DND-41 (cell line): Measurements from ENCODE around the gene C6orf47.

Source experiments
- ATAC-seq: fragments of 200-7000 bp; cut with Tn5 transposase; 3 replicates; pipeline ENCODE4 v1.9.1; 2021; ENCODE audit warnings: low read depth; ENCODE audit not compliant: insufficient read depth
- DNase-seq: peaks from one replicate; pipeline ENCODE4 v3.0.0-alpha.2; 2020
- H2AFZ ChIP-seq: 2 replicates; pipeline ENCODE4 v1.6.0; 2012; ENCODE audit warnings: low read depth, low read length
- H3K27ac ChIP-seq: 2 replicates; pipeline ENCODE4 v1.5.1; 2012; ENCODE audit warnings: low read length, inconsistent platforms
- H3K27me3 ChIP-seq: fragments of 200-600 bp; sonication (generic); 2 replicates; pipeline ENCODE4 v1.6.0; 2012; ENCODE audit warnings: low read length, mild to moderate bottlenecking, inconsistent platforms; ENCODE audit not compliant: insufficient read depth, poor library complexity
- H3K36me3 ChIP-seq: 2 replicates; pipeline ENCODE4 v1.5.1; 2012; ENCODE audit warnings: low read length, inconsistent platforms; ENCODE audit not compliant: insufficient read depth
- H3K4me1 ChIP-seq: 2 replicates; pipeline ENCODE4 v1.5.1; 2012; ENCODE audit warnings: mild to moderate bottlenecking, low read length; ENCODE audit not compliant: insufficient read depth
- H3K4me2 ChIP-seq: 2 replicates; pipeline ENCODE4 v1.6.0; 2012; ENCODE audit warnings: mild to moderate bottlenecking, moderate library complexity, low read length, inconsistent platforms; ENCODE audit not compliant: insufficient read depth
- H3K4me3 ChIP-seq, 2 experiments: fragments of 200-600 bp in 1 of 2; shearing (Covaris generic) in 1 of 2; 2 replicates each; pipeline ENCODE4 v1.5.1; 2012 to 2016; ENCODE audit warnings: inconsistent platforms in 2 of 2, low read length in 2 of 2, mild to moderate bottlenecking in 2 of 2, low read depth in 1 of 2, moderate library complexity in 1 of 2
- H3K79me2 ChIP-seq: 2 replicates; pipeline ENCODE4 v1.6.0; 2012; ENCODE audit warnings: low read length, inconsistent platforms; ENCODE audit not compliant: insufficient read depth
- H3K9ac ChIP-seq: 2 replicates; pipeline ENCODE4 v1.6.0; 2012; ENCODE audit warnings: low read depth, mild to moderate bottlenecking, inconsistent platforms, low read length, moderate library complexity
- H3K9me3 ChIP-seq: 2 replicates; pipeline ENCODE4 v1.5.1; 2012; ENCODE audit warnings: low read length, moderate library complexity, mild to moderate bottlenecking, inconsistent platforms; ENCODE audit not compliant: insufficient read depth, severe bottlenecking
- H4K20me1 ChIP-seq: 2 replicates; pipeline ENCODE4 v1.6.0; 2012; ENCODE audit warnings: low read length; ENCODE audit not compliant: insufficient read depth
- CTCF ChIP-seq: IDR thresholded peaks from 2 replicates; pipeline ENCODE4 v1.5.1; 2012; ENCODE audit warnings: borderline replicate concordance, low read length, moderate library complexity, mild to moderate bottlenecking; ENCODE audit not compliant: poor library complexity, severe bottlenecking; ENCODE audit errors: extremely low read depth
- EZH2 ChIP-seq: IDR thresholded peaks from 3 replicates; pipeline ENCODE4 v1.6.1; 2012; ENCODE audit warnings: borderline replicate concordance, low read depth, mild to moderate bottlenecking, moderate library complexity, low read length, inconsistent platforms; ENCODE audit not compliant: severe bottlenecking

The C6orf47 gene

DNA sequence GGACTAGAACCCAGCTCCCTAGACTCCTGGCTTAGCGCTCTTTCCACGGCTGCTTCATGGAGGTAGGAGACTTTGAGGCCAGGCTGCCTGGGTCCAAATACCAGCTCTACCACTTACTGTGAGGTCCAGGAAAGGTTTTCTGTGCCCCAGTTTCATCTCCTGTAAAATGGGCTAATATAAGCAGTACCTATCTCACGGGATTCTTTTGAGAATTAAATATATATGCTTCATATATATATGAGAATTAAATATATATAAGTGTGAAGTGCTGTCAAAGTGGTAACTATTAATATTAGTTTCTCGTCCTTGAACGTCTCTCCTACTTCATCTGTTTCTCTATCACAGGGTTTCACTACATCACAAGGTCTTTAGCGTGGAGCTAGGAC is 30.5 kb upstream of the C6orf47 start:
- H3K4me3 ChIP-seq = no peak overlapping the region
- H3K9ac ChIP-seq = no peak overlapping the region
- no peak overlapping the region for H3K4me2 ChIP-seq
- H2AFZ ChIP-seq = no peak overlapping the region
- ATAC-seq (no peak), DNase-seq (no peak)
- H3K79me2 ChIP-seq = no peaks in the 10 kb centered on the region
- H4K20me1 ChIP-seq = 0 out of 2 replicates have a peak, but pooled peaks cover 4% of the 10 kb centered on the region
- no peak overlapping the region for H3K27ac ChIP-seq
- peaks cover 92% of the 10 kb centered on the region for H3K36me3 ChIP-seq
- no peaks in the 10 kb centered on the region for H3K9me3 ChIP-seq
- no peak for TF ChIP-seq EZH2
- TF ChIP-seq CTCF = no peak
- H3K4me1 ChIP-seq = no peaks in the 10 kb centered on the region
- H3K27me3 ChIP-seq = no peaks in the 10 kb centered on the region

DNA sequence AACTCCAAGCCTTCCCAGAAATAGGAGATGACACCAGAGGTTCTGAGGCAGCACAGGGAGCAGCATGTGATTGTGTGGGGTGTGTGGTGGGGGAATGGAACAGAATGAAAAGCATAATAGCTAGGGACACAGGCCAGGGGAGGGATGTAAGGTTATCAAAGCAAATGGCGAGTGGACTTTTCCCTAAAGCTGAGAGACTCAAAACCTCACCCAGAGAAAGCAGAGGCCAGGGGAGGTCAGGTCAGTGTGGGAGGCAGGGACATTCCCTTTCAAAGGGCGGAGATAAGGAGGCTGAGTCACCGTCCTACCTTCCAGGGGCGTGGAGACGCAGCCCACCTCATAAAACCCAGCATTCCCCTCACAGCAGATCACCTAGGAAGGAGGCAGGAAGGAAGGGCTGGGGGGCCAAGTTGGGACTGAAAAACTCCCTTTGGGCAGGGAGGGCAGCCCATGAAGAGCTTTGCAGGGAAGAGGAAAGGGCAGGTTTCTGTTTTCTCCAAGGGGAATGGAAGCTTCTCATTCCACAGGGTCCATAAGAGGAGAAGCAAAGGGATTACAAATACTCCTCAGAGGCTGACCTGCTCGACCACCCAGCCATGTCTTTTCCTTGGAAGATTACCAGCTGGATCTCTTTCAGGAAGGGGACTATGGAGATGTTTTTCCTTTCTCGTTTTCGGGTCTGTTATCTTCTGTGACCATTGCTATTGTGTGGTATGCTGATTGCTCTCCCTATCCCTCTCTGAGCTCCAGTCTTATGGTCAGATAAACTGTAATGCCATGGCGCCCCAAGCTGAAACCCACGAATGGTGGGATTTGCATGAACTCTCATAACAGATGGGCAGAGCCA is 29.9 kb upstream of the C6orf47 start:
- Histone ChIP-seq H2AFZ (no peak overlapping the region), H3K9ac (no peak overlapping the region), H3K4me2 (no peak overlapping the region), H3K4me1 (no peaks in the 10 kb centered on the region), H3K79me2 (no peaks in the 10 kb centered on the region), H3K27ac (no peak overlapping the region), H3K9me3 (no peaks in the 10 kb centered on the region), H4K20me1 (0 out of 2 replicates have a peak, but pooled peaks cover 4% of the 10 kb centered on the region), H3K27me3 (no peaks in the 10 kb centered on the region), H3K4me3 (no peak overlapping the region), H3K36me3 (peaks cover 90% of the 10 kb centered on the region)
- no peak for ATAC-seq
- DNase-seq = no peak
- TF ChIP-seq CTCF (no peak), EZH2 (no peak)

GRCh38 chr6:31689249-31690110 is 28.9 kb upstream of the C6orf47 start:
- Histone ChIP-seq H3K27ac (no peak overlapping the region), H3K79me2 (no peaks in the 10 kb centered on the region), H3K4me2 (no peak overlapping the region), H2AFZ (no peak overlapping the region), H3K9me3 (no peaks in the 10 kb centered on the region), H3K4me3 (no peak overlapping the region), H3K4me1 (no peaks in the 10 kb centered on the region), H3K27me3 (no peaks in the 10 kb centered on the region), H3K9ac (no peak overlapping the region), H4K20me1 (no peaks in the 10 kb centered on the region), H3K36me3 (peaks cover 85% of the 10 kb centered on the region)
- DNase-seq = no peak
- peak; percentile 62 for TF ChIP-seq CTCF
- no peak for TF ChIP-seq EZH2
- peak; percentile 38; the same call in 1 of the 3 replicates for ATAC-seq
